NCI-H526 treated with DMSO at 0.1 percent for 48 hours (cell line): Measurements from ENCODE around the gene CHRNA4.
"Not testable (repeated sequence)": the region's sequence is repeated elsewhere in the genome, so short reads cannot be mapped to it uniquely, and the experiment has no call there.

Source experiments
- DNase-seq: peaks from one replicate; lab custom pipeline; 2025; lab: John Stamatoyannopoulos, UW

The CHRNA4 gene

DNA sequence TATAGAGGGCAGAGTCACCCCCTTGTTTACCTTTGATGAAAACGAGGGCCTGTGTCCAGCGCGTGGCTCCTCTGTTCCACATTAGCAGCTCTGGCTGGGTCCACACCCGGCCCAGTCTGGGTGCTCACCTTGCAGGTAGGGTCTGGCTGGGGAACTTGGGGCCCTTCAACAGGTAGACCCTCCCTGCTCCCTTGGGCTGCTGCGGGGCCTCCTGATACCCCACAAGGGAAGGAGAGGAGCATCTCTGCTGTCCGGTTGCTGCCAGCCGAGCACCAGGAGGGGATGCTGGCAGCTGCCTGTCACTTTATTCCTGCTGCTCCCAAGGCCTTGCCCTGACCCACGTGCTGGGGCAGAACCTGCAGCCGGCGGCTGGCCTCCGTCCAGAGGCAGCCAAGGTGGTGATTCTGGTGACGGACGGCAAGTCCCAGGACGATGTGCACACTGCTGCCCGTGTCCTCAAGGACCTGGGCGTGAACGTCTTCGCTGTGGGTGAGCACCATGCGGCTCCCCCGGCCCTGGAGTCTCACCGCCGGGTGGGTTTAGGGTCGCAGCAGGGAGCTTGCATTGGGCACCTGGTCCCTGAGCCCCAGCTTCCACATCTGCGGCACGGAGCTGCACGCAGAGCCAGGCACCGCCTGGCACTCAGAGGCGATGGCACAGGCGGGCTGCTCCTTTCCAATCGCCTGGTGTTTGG, 52.8 kb downstream of the CHRNA4 start:
- no peak for DNase-seq

DNA sequence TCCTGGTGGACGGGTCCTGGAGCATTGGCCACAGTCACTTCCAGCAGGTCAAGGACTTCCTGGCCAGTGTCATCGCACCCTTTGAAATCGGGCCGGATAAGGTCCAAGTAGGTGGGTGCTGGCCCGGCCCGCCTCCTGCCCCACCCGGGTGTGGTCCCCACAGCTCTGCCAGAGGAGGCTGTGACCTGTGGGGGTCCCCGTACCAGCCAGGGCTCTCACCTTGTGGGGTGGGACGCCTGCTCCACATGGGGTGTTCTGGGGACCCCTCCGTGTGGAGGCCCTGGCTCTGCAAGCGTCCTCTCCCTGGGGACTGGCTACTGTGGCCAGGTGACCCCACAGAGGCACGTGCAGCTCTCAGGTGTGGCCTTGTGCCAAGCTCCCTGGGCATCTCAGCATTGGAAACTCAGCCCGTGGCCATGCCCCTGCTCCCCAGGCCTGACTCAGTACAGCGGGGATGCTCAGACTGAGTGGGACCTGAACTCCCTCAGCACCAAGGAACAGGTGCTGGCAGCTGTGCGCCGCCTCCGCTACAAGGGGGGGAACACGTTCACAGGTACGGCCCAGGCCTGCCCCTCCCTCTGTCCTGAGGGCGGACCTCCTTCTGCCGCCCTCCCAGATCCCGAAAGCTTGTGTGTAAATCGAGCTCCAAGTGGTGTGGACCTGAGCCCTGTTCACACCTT, 53.5 kb downstream of the CHRNA4 start:
- DNase-seq = no peak

DNA sequence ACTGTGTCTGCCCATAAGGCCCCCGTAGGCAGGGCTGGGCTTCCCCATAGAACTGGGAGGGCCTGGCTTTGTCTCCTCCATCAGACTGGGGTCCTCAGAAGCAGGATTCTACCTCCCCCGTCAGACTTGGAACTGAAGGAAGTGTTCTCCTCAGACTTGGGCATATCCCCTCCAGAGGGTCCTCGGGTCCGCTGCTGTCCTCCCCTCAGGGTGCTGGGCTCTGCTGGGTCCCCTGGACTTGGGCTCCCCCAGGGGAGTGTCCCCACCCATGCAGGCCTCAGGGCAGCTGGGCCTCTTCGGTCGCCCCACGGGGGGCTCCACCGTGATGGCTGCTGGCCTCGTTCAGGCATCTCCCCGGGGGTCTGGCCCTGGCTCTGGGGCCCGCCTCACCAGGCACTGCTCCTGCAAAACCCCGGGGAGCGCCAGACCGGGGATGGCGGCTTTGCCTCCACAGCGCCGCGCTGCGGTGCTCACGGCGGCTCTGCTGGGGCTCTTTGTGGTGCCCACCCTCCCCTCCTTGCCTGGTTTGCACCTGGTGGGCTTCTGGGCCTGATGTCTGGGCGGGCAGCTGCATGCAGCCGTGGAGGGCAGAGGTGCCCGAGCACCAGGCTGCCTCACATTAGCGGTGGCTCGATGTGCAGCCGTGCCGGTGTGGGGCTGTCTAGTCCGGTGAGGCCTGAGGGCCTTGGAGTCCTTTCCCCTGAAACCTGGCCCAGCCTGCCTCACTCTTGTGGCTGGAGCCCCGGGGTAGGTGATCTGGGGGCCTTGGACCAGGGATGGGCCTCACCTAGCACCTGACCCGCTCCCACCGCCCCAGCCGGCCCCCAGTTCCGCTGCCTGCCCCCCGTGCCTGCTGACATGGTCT, 54.2 kb downstream of the CHRNA4 start:
- no peak for DNase-seq

DNA sequence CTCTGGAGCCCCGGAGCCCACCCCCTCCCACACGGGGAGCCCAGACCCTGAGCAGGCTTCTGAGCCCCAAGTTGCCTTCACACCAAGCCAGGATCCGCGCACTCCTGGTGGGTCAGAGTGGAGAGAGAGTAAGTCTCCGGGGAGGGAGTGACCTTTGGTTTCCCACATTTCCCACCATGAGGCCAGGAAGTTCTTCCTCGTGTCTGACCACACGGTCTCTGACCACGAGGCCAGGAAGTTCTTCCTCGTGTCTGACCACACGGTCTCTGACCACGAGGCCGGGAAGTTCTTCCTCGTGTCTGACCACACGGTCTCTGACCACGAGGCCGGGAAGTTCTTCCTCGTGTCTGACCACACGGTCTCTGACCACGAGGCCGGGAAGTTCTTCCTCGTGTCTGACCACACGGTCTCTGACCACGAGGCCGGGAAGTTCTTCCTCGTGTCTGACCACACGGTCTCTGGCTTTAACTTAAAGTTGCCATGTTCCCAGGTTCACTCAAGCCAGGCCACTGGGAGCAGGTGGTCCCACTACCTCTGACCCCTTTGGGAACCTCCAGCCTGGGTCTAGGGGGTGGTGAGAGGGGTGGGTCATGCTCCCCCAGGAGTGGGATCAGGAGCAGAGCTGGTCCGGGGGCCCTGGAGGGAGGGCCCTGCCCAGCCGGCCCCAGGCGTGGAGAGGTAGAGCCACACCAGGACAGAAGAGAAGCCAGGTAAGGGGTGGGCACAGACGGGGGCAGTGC, 55.0 kb downstream of the CHRNA4 start:
- not testable (repeated sequence) for DNase-seq

DNA sequence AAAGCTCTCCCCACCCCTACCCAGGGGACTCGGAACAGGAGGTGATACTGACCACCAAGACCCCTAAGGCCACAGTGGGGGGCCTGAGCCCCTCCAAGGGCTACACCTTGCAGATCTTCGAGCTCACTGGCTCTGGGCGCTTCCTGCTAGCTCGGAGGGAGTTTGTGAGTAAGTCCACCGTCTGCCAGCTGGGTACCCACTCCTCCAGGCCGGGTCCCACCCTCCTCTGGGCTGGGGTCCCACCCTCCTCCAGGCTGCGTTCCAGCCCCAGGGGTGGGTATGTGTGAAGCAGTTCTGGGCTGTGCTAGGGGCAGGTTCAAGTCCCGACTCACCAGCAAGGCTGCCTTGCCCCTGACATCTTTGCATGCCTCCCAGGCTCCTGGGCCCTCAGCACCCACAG, 55.8 kb downstream of the CHRNA4 start:
- DNase-seq = no peak

DNA sequence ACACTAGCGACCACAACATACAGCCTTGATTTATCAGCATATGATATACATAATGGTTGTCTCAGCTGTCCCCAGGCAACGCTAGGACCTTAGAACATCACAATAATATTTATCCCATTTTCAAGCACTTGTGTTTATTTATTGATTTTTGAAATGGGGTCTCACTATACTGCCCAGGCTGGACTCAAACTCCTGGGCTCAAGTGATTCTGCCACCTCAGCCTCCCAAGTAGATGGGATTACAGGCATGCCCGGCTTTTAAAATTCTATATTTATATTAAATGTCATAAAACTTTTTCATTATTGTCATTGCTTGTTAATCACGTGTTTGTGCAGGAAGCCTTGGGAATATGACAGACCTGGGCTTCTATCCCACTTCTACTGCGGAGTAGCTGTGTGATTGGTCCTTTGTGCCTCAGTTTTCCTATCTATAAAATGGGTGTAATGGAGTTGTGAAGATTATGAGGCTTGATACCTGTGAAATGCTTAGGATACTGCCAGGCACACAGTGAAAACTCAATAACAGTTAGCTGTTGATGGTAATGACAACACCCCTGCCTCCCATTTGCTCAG, 58.0 kb downstream of the CHRNA4 start:
- no peak for DNase-seq

DNA sequence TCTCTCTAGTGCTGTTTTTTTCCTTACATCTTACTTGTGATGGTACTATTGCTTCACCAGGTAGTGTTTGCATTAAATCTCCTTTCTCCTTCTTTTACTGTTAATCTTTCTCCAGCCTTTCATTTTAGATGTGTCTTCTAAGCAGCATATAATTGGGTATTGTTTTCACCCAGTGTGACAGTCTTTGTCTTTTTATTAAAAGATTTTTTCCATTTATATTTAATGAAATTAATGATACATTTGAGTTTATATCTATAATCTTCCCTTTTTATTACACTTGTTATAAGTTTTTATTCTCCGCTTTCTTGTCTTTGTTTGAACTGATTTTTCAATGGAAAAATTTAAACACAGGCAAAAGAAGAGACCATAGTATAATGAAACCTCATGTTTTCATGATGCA, 59.5 kb downstream of the CHRNA4 start:
- DNase-seq = no peak

DNA sequence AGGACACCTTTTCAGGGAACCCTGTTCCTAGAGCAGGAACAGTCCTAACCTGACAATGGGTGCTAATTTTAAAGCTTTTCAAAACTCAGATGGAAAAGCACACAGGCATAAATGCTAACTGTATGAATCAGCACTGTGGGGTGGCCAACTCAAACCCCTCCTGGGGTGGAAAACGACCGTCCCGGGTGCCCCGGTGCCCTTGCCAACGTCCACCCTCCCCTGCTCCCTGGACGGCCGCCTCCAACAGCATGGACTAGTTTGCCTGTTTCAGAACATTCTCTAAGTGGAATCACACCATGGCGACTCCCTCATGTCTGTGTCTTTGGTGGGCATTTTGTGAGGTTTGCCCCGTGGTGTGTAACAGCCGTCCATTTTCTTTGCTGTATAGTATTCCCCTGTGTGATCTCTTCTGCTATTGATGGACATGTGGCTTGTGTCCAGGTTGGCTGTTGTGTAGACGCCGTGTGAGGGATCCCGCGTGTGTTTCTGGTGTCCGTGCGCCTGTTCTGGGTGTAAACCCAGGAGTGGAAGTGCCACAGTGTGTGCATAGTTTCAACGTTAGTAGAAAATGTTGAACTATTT, 62.3 kb downstream of the CHRNA4 start:
- no peak for DNase-seq

DNA sequence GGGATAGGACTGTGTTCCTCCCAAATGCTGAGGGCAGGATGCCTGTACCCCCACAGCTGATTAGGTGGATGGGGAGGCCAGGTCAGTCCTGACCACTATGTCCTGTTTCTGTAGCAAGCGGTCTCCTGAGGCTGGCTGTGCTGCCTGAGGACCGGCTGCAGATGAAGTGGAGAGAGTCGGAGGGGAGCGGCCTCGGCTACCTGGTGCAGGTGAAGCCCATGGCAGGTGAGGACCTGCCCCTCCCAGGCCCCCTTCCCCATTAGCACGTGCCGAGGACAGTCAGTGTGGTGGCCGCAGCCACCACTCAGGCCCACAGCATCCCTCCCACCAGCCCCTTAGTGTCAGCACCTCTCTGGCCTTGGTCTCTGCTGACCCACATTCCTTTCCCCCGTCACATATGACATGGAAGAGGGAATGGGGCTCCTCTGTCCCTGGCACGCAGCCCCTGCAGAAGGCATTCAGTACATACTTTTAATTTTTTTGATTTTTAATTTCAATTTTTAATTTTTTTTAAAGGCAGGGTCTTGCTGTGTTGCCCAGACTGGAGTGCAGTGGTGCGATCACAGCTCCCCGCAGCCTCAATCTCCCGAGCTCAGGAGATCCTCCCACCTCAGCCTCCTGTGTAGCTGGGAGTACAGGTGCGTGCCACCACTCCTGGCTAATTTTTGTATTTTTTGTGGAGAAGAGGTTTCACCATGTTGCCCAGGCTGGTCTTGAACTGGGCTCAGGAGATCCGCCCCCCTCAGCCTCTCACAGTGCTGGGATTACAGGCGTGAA, 63.2 kb downstream of the CHRNA4 start:
- DNase-seq = no peak

DNA sequence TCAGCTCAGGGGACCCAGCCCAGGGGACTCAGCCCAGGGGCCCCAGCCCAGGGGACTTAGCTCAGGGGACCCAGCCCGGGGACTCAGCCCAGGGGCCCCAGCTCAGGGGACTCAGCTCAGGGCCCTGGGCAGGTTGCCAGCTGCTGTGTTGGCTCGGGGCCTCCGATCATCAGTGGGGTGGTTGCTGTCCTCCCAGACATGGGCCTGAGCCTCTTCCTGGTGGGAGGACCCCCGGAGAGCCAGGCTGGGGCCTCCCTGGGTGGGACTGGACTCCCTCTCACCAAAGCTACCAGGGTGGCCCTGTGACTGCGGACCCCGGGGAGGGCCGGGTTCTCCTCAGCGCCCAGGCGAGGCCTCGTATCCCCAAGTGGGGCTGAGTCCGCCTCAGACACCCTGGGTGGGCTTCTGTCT, 63.8 kb downstream of the CHRNA4 start:
- DNase-seq = no peak

DNA sequence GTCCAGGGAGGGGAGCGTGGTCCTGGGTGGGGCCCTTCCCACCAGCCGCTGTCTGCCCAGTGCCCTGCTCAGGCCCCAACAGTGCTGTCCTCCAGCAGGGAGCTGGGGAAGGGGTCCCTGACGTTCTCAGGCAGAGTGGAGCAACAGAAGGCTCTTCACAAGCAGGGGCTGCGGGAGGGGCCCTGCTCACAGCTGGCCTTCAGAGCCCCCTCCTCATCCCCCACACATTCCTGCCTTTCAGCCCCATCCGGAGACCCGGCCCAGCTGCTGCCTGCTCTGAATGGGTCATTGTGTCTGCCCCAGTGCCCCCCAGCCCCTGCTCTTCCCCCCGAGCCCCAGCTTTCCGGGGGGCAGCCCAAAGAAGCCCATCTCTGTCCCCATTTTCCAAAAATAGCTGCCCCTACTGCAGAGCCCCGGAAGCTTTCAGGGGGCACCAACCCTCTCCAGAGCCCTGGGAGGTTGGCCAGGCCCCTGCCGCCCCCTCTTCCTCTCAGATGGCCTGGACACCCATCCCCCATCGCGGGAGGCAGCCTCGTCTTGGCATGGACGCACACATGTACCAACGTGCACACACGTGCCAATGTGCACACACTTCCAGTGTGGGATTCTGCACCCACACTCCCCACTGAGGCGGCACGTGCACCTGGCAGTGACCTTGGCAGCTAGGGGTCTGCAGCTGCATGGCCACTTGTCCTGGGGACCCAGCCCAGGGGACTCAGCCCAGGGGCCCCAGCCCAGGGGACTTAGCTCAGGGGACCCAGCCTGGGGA, 64.4 kb downstream of the CHRNA4 start:
- no peak for DNase-seq

DNA sequence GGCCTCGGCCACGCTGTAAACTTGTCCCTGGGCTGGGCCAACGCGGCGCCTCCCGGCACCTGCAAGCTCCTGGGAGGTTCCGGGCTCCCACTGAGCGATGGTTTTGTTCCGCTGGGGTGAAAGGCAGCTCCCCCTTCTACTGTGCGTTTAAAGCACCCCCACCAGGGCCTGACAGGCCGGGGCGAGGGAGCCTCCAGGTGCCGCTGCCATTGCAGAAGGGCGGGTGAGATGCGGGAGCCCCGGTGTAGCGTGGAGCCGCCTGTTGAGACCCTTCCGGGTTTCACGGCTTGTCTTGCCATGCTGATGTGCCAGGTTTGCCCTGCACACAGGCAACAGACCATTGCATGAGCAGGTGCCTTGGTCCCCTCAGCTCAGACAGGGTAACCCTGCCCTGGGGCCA, 65.3 kb downstream of the CHRNA4 start:
- no peak for DNase-seq

DNA sequence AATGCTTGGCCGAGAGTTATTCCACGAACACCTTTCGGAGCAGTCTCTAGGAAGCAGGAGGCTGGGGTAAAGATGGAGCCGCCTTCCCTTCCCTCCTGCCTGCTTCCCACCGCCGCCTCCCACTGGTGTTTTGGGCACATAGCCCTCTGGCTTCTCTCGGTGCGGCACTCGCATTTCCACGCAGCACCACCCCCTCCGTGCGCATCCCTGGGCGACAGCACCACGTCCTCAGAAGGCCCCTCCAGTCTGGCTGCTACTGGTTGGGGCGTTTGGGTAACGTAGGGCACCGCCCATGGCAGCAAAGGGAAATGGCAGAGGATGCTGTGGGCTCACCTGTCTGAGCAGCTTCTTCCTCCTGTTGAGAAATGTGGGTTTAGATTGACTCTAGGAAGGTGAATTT, 65.7 kb downstream of the CHRNA4 start:
- DNase-seq = peak; percentile 15

DNA sequence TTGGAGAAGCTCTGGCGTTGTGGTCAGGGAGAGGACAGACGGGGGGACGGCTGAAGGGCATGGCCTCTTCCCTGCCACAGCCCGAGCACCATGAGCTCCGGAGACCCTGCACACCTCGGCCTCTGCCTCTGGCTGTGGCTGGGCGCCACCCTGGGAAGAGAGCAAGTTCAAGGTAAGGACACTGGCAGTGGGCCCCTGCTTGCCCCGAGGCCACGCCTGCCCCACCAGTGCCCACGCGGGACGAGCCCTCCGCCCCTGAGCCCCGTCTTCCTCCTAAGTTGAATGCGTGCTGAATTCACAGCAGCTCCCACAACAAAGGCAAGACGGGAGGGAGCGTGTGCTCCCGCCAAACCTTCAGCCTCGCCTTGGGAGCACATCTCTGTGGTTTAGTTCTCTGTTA, 66.1 kb downstream of the CHRNA4 start:
- DNase-seq = no peak

DNA sequence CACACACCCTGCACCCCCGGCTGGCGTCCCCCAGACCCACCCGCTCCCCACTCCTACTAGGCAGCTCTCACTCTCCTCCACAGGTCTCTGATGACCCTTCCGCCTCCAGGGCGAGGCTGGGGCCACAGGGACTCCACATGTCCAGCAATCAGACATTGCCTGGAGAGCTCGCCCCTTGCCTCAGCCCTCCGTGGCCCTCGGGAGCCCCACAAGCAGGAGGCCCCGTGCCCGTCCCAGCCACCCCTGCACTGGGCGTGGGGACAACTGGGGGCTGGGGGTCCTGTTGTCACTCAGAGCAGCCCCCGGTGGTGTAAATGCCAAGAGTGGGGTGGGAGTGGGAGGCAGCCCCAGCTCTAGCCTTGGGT, 66.6 kb downstream of the CHRNA4 start:
- DNase-seq = no peak

DNA sequence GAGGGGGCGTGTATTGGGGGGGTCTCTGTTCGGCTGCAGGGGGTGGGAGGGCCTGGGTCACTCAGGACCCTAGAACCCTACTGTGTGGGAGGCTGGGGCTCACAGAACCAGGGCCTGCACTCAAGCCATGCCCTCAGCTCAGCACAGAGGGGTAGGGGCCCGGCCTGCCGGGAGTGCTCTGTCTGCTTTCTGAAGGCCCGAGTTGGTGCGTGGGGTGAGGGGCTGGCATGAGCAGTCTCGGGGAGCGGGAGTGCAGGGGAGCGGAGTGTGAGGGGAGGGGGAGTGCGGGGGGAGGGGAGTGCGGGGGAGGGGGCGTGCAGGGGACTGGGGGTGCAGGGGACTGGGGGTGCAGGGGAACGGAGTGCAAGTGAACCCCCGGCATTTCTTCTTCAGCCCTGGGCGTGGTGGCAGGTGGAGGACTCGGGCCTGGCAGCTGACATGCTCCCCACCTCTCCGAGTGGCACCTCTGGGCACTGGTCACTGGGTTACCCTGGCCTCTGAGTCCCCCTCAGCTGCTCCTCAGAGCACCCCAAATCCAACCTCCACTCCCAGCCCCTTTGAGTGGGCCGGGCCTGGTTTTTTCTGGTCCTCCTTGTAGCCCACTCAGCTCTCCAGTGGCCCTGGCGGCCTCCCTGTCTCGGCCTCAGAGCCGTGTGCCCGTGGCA, 67.1 kb downstream of the CHRNA4 start:
- no peak for DNase-seq

DNA sequence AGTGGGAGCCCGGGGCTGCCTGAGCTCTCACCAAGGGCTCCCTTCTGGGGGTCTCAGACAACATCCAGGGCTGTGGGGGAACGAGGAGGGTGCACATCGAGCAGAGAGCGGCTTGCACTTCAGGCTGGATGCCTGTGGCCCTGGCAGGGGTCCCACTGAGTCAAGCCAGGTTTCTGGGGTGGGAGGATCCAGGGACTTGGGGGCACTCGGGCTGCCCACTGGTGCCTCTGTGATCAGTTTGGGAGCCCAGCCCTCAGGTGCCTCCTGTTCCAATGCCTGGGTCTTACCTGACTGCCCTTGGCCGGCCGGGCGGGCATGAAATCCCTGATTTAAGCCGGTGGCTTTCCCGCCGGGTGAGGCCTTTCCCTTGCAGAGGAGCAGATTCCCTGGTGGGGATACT, 67.7 kb downstream of the CHRNA4 start:
- no peak for DNase-seq
